Activated CD8-positive, alpha-beta T cell treated with anti-CD3 and anti-CD28 coated beads, Interleukin-2, amount 10 ng/mL, durations not matched to agents 7 days and 5 days (primary cell): Measurements from ENCODE around the gene KCNK7. TPM values are rescaled to one million over a fixed set of nuclear protein-coding genes. Genes with fewer than 3 reads are reported as not detected.

Experiments
- ATAC-seq: fragments of 150-1000 bp; cut with Tn5 transposase; one replicate; pipeline ENCODE4 v1.10.0; 2021; ENCODE audit warnings: moderate library complexity
- CTCF ChIA-PET: fragments of 350-600 bp; sonication (Branson Sonifier 250); formaldehyde crosslinking; loops from one replicate; lab custom pipeline; 2021; ENCODE audit warnings: antibody characterized with exemption; lab: Charles Lee
- POLR2A ChIA-PET: fragments of 350-600 bp; sonication (Branson Sonifier 250); formaldehyde crosslinking; loops from one replicate; lab custom pipeline; 2021; ENCODE audit warnings: antibody characterized with exemption; lab: Charles Lee
- DNase-seq: peaks from one replicate; pipeline ENCODE4 v3.0.0-alpha.2; 2020
- H3K27ac Mint-ChIP-seq: one replicate; pipeline ENCODE4 v1.8.0; 2021; ENCODE audit warnings: mild to moderate bottlenecking, mixed read lengths
- H3K27me3 Mint-ChIP-seq: one replicate; pipeline ENCODE4 v1.8.0; 2021; ENCODE audit warnings: low read depth, mixed read lengths
- H3K36me3 Mint-ChIP-seq: one replicate; pipeline ENCODE4 v1.8.0; 2021; ENCODE audit warnings: low read depth, mixed read lengths
- H3K4me1 Mint-ChIP-seq: one replicate; pipeline ENCODE4 v1.8.0; 2021; ENCODE audit warnings: low read depth, mixed read lengths
- H3K4me3 Mint-ChIP-seq: one replicate; pipeline ENCODE4 v1.8.0; 2021; ENCODE audit warnings: mild to moderate bottlenecking, mixed read lengths
- H3K9me3 Mint-ChIP-seq: one replicate; pipeline ENCODE4 v1.8.0; 2022; ENCODE audit warnings: mixed read lengths; ENCODE audit not compliant: insufficient read depth
- total RNA-seq, 2 experiments: library from RNA; stranded (reverse); gene quantifications; one replicate each; pipeline ENCODE4 v1.2.3, GENCODE V29; 2021

The KCNK7 gene
- total RNA-seq, 2 experiments from 2014 or later, result 0.95 to 0.99 TPM

- H3K27me3 Mint-ChIP-seq, result no peaks in the 10 kb centered on the region
- ATAC-seq (no peak), DNase-seq (no peak)
- H3K4me1 Mint-ChIP-seq, result peaks cover 10% of the 10 kb centered on the region
- H3K36me3 Mint-ChIP-seq, result peaks cover 17% of the 10 kb centered on the region
- H3K27ac Mint-ChIP-seq, result peak overlapping the region; percentile 43
- H3K4me3 Mint-ChIP-seq, result no peak overlapping the region
- no peaks in the 10 kb centered on the region for H3K9me3 Mint-ChIP-seq
- CTCF ChIA-PET, result interaction anchor here (12.3 kb wide), 1 partner anchor 53 kb away, joined by 172 read pairs; no protein-coding TSS in a partner anchor
- POLR2A ChIA-PET, result no interaction called here
These were observed 920 bp upstream of the KCNK7 start for GRCh38 chr11:65596520-65596919.

GRCh38 chr11:65595131-65595530, 469 bp downstream of the KCNK7 start:
- H3K36me3 Mint-ChIP-seq, result peaks cover 18% of the 10 kb centered on the region
- CTCF ChIA-PET, result interaction anchor here (1.3 to 12.3 kb wide), 9 partner anchors 9 to 52 kb away, joined by 3 to 172 read pairs (median 16); partner anchors contain the start of genes EHBP1L1 and PCNX3
- peak overlapping the region; percentile 53 for H3K27ac Mint-ChIP-seq
- H3K4me1 Mint-ChIP-seq, result peaks cover 12% of the 10 kb centered on the region
- no peak for ATAC-seq
- no peaks in the 10 kb centered on the region for H3K9me3 Mint-ChIP-seq
- DNase-seq, result no peak
- POLR2A ChIA-PET, result interaction anchor here (0.6 to 0.8 kb wide), 2 partner anchors 20 to 25 kb away, joined by 3 read pairs; partner anchors contain the start of gene PCNX3
- H3K4me3 Mint-ChIP-seq, result no peak overlapping the region
- no peaks in the 10 kb centered on the region for H3K27me3 Mint-ChIP-seq

GRCh38 chr11:65593518-65594414, 1.8 kb downstream of the KCNK7 start:
- DNase-seq (peak; percentile 64), ATAC-seq (peak; percentile 73)
- Mint-ChIP-seq H3K27me3 (no peaks in the 10 kb centered on the region), H3K9me3 (no peaks in the 10 kb centered on the region), H3K4me3 (no peak overlapping the region), H3K36me3 (peaks cover 16% of the 10 kb centered on the region), H3K27ac (peak overlapping the region; percentile 63), H3K4me1 (peaks cover 18% of the 10 kb centered on the region)
- ChIA-PET POLR2A (interaction anchor here (1.1 to 1.5 kb wide), 4 partner anchors 9 to 21 kb away, joined by 3 to 4 read pairs (median 3); partner anchors contain the start of gene EHBP1L1), CTCF (interaction anchor here (0.7 to 12.3 kb wide), 22 partner anchors 10 to 429 kb away, joined by 3 to 172 read pairs (median 7); partner anchors contain the start of genes EHBP1L1, FAM89B, PCNX3 and SCYL1)

GRCh38 chr11:65592858-65593517, 2.6 kb downstream of the KCNK7 start:
- DNase-seq (no peak), ATAC-seq (no peak)
- H3K4me3 Mint-ChIP-seq, result no peak overlapping the region
- H3K36me3 Mint-ChIP-seq, result peaks cover 21% of the 10 kb centered on the region
- H3K27me3 Mint-ChIP-seq, result no peaks in the 10 kb centered on the region
- H3K9me3 Mint-ChIP-seq, result no peaks in the 10 kb centered on the region
- CTCF ChIA-PET, result interaction anchor here (0.8 to 12.3 kb wide), 17 partner anchors 11 to 631 kb away, joined by 3 to 172 read pairs (median 9); partner anchors contain the start of genes EHBP1L1, FAM89B, PCNX3 and SCYL1
- POLR2A ChIA-PET, result interaction anchor here (1.3 to 1.5 kb wide), 2 partner anchors 10 to 11 kb away, joined by 3 to 4 read pairs; no protein-coding TSS in a partner anchor
- H3K27ac Mint-ChIP-seq, result no peak overlapping the region
- H3K4me1 Mint-ChIP-seq, result peaks cover 26% of the 10 kb centered on the region

- POLR2A ChIA-PET, result interaction anchor here (1.2 kb wide), 1 partner anchor 17 kb away, joined by 3 read pairs; the partner anchor contains the start of gene EHBP1L1
- Mint-ChIP-seq H3K27me3 (no peaks in the 10 kb centered on the region), H3K9me3 (no peaks in the 10 kb centered on the region), H3K36me3 (peaks cover 25% of the 10 kb centered on the region), H3K4me3 (no peak overlapping the region), H3K4me1 (peaks cover 34% of the 10 kb centered on the region), H3K27ac (no peak overlapping the region)
- no peak for ATAC-seq
- CTCF ChIA-PET, result interaction anchor here (0.8 to 12.3 kb wide), 9 partner anchors 10 to 630 kb away, joined by 3 to 172 read pairs (median 12); partner anchors contain the start of genes EHBP1L1, PCNX3 and ZNRD2
- DNase-seq, result no peak
These were observed 3.4 kb downstream of the KCNK7 start for GRCh38 chr11:65591939-65592857.

GRCh38 chr11:65590240-65590738, 5.3 kb downstream of the KCNK7 start:
- ATAC-seq (no peak), DNase-seq (no peak)
- no peak overlapping the region for H3K4me3 Mint-ChIP-seq
- peaks cover 47% of the 10 kb centered on the region for H3K4me1 Mint-ChIP-seq
- H3K27ac Mint-ChIP-seq, result peak overlapping the region; percentile 39
- ChIA-PET CTCF (interaction anchor here (0.6 to 12.3 kb wide), 9 partner anchors 9 to 227 kb away, joined by 3 to 172 read pairs (median 5); partner anchors contain the start of genes EHBP1L1, FAM89B and ZNRD2), POLR2A (interaction anchor here (0.6 to 1.5 kb wide), 3 partner anchors 18 to 24 kb away, joined by 3 to 6 read pairs (median 3); partner anchors contain the start of genes FAM89B, MAP3K11 and PCNX3)
- H3K27me3 Mint-ChIP-seq, result no peaks in the 10 kb centered on the region
- peaks cover 39% of the 10 kb centered on the region for H3K36me3 Mint-ChIP-seq
- H3K9me3 Mint-ChIP-seq, result no peaks in the 10 kb centered on the region

GRCh38 chr11:65589444-65590239, 6.0 kb downstream of the KCNK7 start:
- H3K36me3 Mint-ChIP-seq, result peaks cover 39% of the 10 kb centered on the region
- H3K27me3 Mint-ChIP-seq, result no peaks in the 10 kb centered on the region
- H3K27ac Mint-ChIP-seq, result peak overlapping the region; percentile 94
- POLR2A ChIA-PET, result interaction anchor here (0.5 to 1.5 kb wide), 5 partner anchors 17 to 36 kb away, joined by 3 to 6 read pairs (median 3); partner anchors contain the start of genes FAM89B, MAP3K11 and PCNX3
- H3K4me1 Mint-ChIP-seq, result peaks cover 42% of the 10 kb centered on the region
- CTCF ChIA-PET, result interaction anchor here (0.6 to 12.3 kb wide), 11 partner anchors 8 to 228 kb away, joined by 3 to 172 read pairs (median 4); partner anchors contain the start of genes EHBP1L1, FAM89B and ZNRD2
- ATAC-seq, result peak; percentile 26
- H3K9me3 Mint-ChIP-seq, result no peaks in the 10 kb centered on the region
- H3K4me3 Mint-ChIP-seq, result no peak overlapping the region
- DNase-seq, result peak; percentile 56

- ChIA-PET POLR2A (interaction anchor here (0.6 to 1.7 kb wide), 12 partner anchors 12 to 164 kb away, joined by 3 to 8 read pairs (median 4); partner anchors contain the start of genes EHBP1L1, FAM89B, MALAT1 and RELA), CTCF (interaction anchor here (0.6 to 12.3 kb wide), 33 partner anchors 9 to 244 kb away, joined by 3 to 172 read pairs (median 4); partner anchors contain the start of genes EHBP1L1, FAM89B, MAP3K11 and PCNX3)
- Mint-ChIP-seq H3K4me3 (peak overlapping the region; percentile 55), H3K36me3 (peaks cover 43% of the 10 kb centered on the region), H3K9me3 (no peaks in the 10 kb centered on the region), H3K4me1 (peaks cover 48% of the 10 kb centered on the region), H3K27ac (peak overlapping the region; percentile 94), H3K27me3 (no peaks in the 10 kb centered on the region)
- DNase-seq (peak; percentile 86), ATAC-seq (peak; percentile 89)
These were observed 7.2 kb downstream of the KCNK7 start for GRCh38 chr11:65588199-65589054.

- ChIA-PET CTCF (interaction anchor here (0.8 to 12.3 kb wide), 5 partner anchors 10 to 43 kb away, joined by 4 to 172 read pairs (median 60); partner anchors contain the start of genes EHBP1L1 and FAM89B), POLR2A (interaction anchor here (0.9 to 1.7 kb wide), 6 partner anchors 10 to 81 kb away, joined by 3 to 9 read pairs (median 4); no protein-coding TSS in a partner anchor)
- Mint-ChIP-seq H3K27ac (peak overlapping the region; percentile 71), H3K9me3 (no peaks in the 10 kb centered on the region), H3K4me1 (peaks cover 57% of the 10 kb centered on the region), H3K4me3 (no peak overlapping the region), H3K27me3 (no peaks in the 10 kb centered on the region), H3K36me3 (peaks cover 58% of the 10 kb centered on the region)
- DNase-seq, result no peak
- no peak for ATAC-seq
These were observed 8.9 kb downstream of the KCNK7 start for GRCh38 chr11:65586676-65587075.
